ENCODE results near the gene CD53.

Gene CD53

DNA sequence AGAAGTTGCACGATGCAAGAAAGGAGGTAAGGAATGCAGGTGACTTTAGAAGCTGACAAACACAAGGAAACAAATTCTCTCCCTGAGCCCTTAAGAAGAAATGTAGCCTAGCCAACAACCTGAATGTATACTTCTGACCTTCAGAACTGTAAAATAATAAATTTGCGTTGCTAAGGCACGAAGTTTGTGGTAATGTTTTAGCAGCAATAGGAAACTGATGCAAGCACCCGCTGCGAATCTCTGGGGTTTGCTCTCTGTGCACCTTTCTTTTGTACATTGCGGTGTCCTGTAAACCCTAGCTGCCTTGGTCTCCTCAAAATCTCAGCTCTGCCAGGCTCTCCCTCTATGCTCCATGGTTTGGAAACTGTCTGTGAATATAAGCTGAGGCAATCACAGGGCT lies 15.1 kb downstream of the CD53 start:
- ATAC-seq (peak; percentile 59), DNase-seq (no peak)
- H3K27ac Mint-ChIP-seq, result peak overlapping the region; percentile 81
- no peaks in the 10 kb centered on the region for H3K27me3 Mint-ChIP-seq
- peaks cover 87% of the 10 kb centered on the region for H3K4me1 Mint-ChIP-seq
- peaks cover 47% of the 10 kb centered on the region for H3K36me3 Mint-ChIP-seq (ENCODE audit: low read depth)
- peaks cover 4% of the 10 kb centered on the region for H3K9me3 Mint-ChIP-seq
- H3K4me3 Mint-ChIP-seq, result peak overlapping the region; percentile 27

GRCh38 chr1:110888641-110889040 lies 15.7 kb downstream of the CD53 start:
- peaks cover 88% of the 10 kb centered on the region for H3K4me1 Mint-ChIP-seq
- DNase-seq (no peak), ATAC-seq (peak; percentile 78)
- no peaks in the 10 kb centered on the region for H3K27me3 Mint-ChIP-seq
- peaks cover 4% of the 10 kb centered on the region for H3K9me3 Mint-ChIP-seq
- H3K4me3 Mint-ChIP-seq, result no peak overlapping the region
- H3K27ac Mint-ChIP-seq, result peak overlapping the region; percentile 81
- peaks cover 51% of the 10 kb centered on the region for H3K36me3 Mint-ChIP-seq (ENCODE audit: low read depth)

DNA sequence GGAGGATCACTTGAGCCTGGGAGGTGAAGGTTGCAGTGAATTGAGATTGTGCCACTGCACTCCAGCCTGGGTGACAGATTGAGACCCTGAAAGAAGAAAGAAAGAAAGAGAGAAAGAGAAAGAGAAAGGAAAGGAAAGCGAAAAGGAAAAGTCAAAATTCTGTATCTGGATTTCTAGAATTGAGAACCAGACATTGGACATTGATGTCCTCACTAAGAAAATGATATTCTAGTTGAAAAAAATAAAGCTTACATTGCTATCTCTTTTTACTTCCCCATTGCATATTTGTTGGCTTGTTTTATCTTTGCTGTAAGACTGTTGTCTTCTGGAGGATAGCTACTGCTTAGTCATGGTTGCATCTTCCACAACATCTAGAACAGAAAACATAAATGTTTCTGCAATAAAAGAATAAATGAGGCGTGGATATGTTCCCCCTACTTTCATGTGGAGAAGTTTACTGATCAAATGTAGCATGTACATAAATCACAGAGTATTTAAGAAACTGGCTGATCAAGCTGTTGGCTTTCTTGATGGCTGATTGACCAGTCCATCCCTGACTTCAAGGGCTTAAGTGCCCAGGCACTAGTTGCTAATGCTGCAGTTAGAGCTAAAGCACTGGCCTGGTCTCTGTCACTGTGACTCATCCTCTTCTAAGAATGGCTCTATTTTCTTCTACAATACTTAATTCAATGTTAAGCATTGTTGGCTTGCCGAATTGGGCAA lies 17.7 kb downstream of the CD53 start:
- peaks cover 4% of the 10 kb centered on the region for H3K9me3 Mint-ChIP-seq
- ATAC-seq, result peak; percentile 39
- H3K4me1 Mint-ChIP-seq, result peaks cover 90% of the 10 kb centered on the region
- DNase-seq, result no peak
- peak overlapping the region; percentile 87 for H3K27ac Mint-ChIP-seq
- peak overlapping the region; percentile 9 for H3K4me3 Mint-ChIP-seq
- H3K36me3 Mint-ChIP-seq (ENCODE audit: low read depth), result peaks cover 69% of the 10 kb centered on the region
- H3K27me3 Mint-ChIP-seq, result no peaks in the 10 kb centered on the region

- H3K4me3 Mint-ChIP-seq, result no peak overlapping the region
- H3K27ac Mint-ChIP-seq, result peak overlapping the region; percentile 75
- DNase-seq (no peak), ATAC-seq (peak; percentile 44)
- no peaks in the 10 kb centered on the region for H3K9me3 Mint-ChIP-seq
- peaks cover 83% of the 10 kb centered on the region for H3K36me3 Mint-ChIP-seq (ENCODE audit: low read depth)
- no peaks in the 10 kb centered on the region for H3K27me3 Mint-ChIP-seq
- peaks cover 94% of the 10 kb centered on the region for H3K4me1 Mint-ChIP-seq
These were observed 21.1 kb downstream of the CD53 start for GRCh38 chr1:110893908-110894490.

- H3K27me3 Mint-ChIP-seq, result no peaks in the 10 kb centered on the region
- no peak for DNase-seq
- no peak overlapping the region for H3K4me3 Mint-ChIP-seq
- peak overlapping the region; percentile 78 for H3K27ac Mint-ChIP-seq
- H3K4me1 Mint-ChIP-seq, result peaks cover 86% of the 10 kb centered on the region
- no peaks in the 10 kb centered on the region for H3K9me3 Mint-ChIP-seq
- no peak for ATAC-seq
- H3K36me3 Mint-ChIP-seq (ENCODE audit: low read depth), result peaks cover 95% of the 10 kb centered on the region
These were observed 23.1 kb downstream of the CD53 start for GRCh38 chr1:110896090-110896489.

DNA sequence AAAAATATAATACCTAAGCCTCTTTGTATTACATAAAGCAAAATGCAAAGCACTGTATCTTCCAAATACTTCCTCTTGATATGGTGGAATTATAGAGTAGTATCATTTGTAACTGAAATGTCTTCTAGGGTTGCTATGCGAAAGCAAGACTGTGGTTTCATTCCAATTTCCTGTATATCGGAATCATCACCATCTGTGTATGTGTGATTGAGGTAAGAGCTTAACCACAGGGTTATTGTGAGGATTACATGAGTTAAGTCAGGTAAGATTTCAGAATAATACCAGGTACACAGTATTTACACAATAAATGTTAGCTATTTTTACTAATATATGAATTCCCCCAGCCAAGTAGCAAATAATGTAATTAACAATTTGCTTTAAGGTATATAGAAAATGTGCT lies 24.7 kb downstream of the CD53 start:
- peak; percentile 44 for ATAC-seq
- Mint-ChIP-seq H3K36me3 (ENCODE audit: low read depth) (peaks cover 93% of the 10 kb centered on the region), H3K27ac (peak overlapping the region; percentile 59), H3K9me3 (peaks cover 3% of the 10 kb centered on the region), H3K4me3 (no peak overlapping the region), H3K4me1 (peaks cover 70% of the 10 kb centered on the region), H3K27me3 (no peaks in the 10 kb centered on the region)
- DNase-seq, result no peak

- Mint-ChIP-seq H3K27ac (peak overlapping the region; percentile 36), H3K9me3 (peaks cover 6% of the 10 kb centered on the region), H3K27me3 (no peaks in the 10 kb centered on the region), H3K4me1 (peaks cover 58% of the 10 kb centered on the region), H3K36me3 (ENCODE audit: low read depth) (peaks cover 86% of the 10 kb centered on the region), H3K4me3 (no peak overlapping the region)
- DNase-seq (no peak), ATAC-seq (no peak)
These were observed 25.9 kb downstream of the CD53 start for GRCh38 chr1:110898734-110899457.

GRCh38 chr1:110899458-110899843 lies 26.5 kb downstream of the CD53 start:
- H3K36me3 Mint-ChIP-seq (ENCODE audit: low read depth), result peaks cover 81% of the 10 kb centered on the region
- peaks cover 52% of the 10 kb centered on the region for H3K4me1 Mint-ChIP-seq
- no peaks in the 10 kb centered on the region for H3K27me3 Mint-ChIP-seq
- H3K27ac Mint-ChIP-seq, result peak overlapping the region; percentile 36
- ATAC-seq, result no peak
- H3K9me3 Mint-ChIP-seq, result peaks cover 11% of the 10 kb centered on the region
- no peak overlapping the region for H3K4me3 Mint-ChIP-seq
- DNase-seq, result no peak

GRCh38 chr1:110902820-110903463 lies 30.0 kb downstream of the CD53 start:
- Mint-ChIP-seq H3K27me3 (no peaks in the 10 kb centered on the region), H3K4me3 (no peak overlapping the region), H3K27ac (no peak overlapping the region), H3K9me3 (peaks cover 22% of the 10 kb centered on the region), H3K4me1 (peaks cover 19% of the 10 kb centered on the region), H3K36me3 (ENCODE audit: low read depth) (peaks cover 53% of the 10 kb centered on the region)
- DNase-seq, result no peak
- no peak for ATAC-seq

GRCh38 chr1:110903853-110904500 lies 31.0 kb downstream of the CD53 start:
- DNase-seq, result no peak
- Mint-ChIP-seq H3K4me1 (peaks cover 11% of the 10 kb centered on the region), H3K27me3 (no peaks in the 10 kb centered on the region), H3K36me3 (ENCODE audit: low read depth) (peaks cover 43% of the 10 kb centered on the region), H3K27ac (peak overlapping the region; percentile 29), H3K4me3 (no peak overlapping the region), H3K9me3 (peaks cover 32% of the 10 kb centered on the region)
- ATAC-seq, result peak; percentile 59

DNA sequence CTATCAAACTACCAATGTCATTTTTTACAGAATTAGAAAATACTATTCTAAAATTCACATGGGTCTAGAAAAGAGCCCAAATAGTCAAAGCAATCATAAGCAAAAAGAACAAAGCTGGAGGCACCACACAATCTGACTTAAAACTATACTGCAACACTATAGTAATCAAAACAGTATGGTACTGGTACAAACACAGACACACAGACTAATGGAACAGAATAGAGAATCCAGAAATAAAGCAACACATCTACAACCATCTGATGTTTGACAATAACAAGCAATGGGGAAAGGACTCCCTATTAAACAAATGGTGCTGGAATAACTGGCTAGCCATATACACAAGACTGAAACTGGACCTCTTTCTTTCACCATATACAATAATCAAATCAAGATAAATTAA lies 39.8 kb downstream of the CD53 start:
- Mint-ChIP-seq H3K4me3 (no peak overlapping the region), H3K36me3 (ENCODE audit: low read depth) (peaks cover 12% of the 10 kb centered on the region), H3K27me3 (no peaks in the 10 kb centered on the region), H3K9me3 (peaks cover 45% of the 10 kb centered on the region), H3K27ac (no peak overlapping the region), H3K4me1 (peaks cover 13% of the 10 kb centered on the region)
- ATAC-seq, result no peak
- DNase-seq, result no peak

DNA sequence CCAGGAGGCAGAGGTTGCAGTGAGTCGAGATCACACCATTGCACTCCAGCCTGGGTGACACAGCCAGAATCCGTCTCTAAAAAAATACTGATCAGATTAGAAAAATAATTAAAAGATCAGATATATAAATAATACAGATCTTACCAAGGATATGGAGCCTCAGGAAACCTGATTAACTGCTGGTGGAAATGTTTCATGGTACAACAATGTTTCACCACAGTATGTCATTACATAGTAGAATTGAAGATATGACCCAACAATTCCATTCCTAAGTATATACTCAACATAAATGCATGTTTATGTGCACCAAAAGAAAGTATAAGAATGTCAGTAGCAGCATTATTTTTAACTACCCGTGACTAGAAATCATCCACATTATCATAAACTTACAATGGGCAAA lies 41.7 kb downstream of the CD53 start:
- no peaks in the 10 kb centered on the region for H3K27me3 Mint-ChIP-seq
- H3K36me3 Mint-ChIP-seq (ENCODE audit: low read depth), result peaks cover 10% of the 10 kb centered on the region
- ATAC-seq (no peak), DNase-seq (no peak)
- peaks cover 28% of the 10 kb centered on the region for H3K9me3 Mint-ChIP-seq
- peaks cover 13% of the 10 kb centered on the region for H3K4me1 Mint-ChIP-seq
- no peak overlapping the region for H3K4me3 Mint-ChIP-seq
- H3K27ac Mint-ChIP-seq, result no peak overlapping the region

GRCh38 chr1:110915804-110916203 lies 42.9 kb downstream of the CD53 start:
- no peak overlapping the region for H3K27ac Mint-ChIP-seq
- peaks cover 13% of the 10 kb centered on the region for H3K4me1 Mint-ChIP-seq
- DNase-seq, result no peak
- ATAC-seq, result no peak
- H3K36me3 Mint-ChIP-seq (ENCODE audit: low read depth), result peaks cover 6% of the 10 kb centered on the region
- H3K27me3 Mint-ChIP-seq, result no peaks in the 10 kb centered on the region
- no peak overlapping the region for H3K4me3 Mint-ChIP-seq
- H3K9me3 Mint-ChIP-seq, result peaks cover 19% of the 10 kb centered on the region

DNA sequence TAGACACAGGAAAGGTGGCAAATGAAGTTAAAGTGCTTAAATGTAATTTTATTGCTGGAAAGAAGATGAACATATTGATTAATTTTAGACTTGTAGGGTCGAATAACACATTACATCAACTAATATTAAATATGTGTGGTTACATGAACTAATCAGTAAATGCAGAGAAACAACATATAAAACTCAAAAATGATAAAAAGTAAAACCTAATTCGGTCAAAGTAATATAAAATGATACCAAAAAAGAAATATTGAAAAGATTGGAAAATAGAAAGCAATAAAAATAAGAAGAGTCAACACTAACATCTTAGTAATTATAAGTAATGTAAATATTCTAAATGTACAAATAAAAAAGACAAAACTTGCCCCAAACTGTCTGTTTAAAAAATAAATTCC lies 43.3 kb downstream of the CD53 start:
- ATAC-seq (no peak), DNase-seq (no peak)
- peak overlapping the region; percentile 54 for H3K4me3 Mint-ChIP-seq
- peaks cover 14% of the 10 kb centered on the region for H3K9me3 Mint-ChIP-seq
- H3K4me1 Mint-ChIP-seq, result peaks cover 13% of the 10 kb centered on the region
- H3K27me3 Mint-ChIP-seq, result no peaks in the 10 kb centered on the region
- peaks cover 6% of the 10 kb centered on the region for H3K36me3 Mint-ChIP-seq (ENCODE audit: low read depth)
- no peak overlapping the region for H3K27ac Mint-ChIP-seq
